ENCODE measurements around the gene TPST2.

The TPST2 gene

DNA sequence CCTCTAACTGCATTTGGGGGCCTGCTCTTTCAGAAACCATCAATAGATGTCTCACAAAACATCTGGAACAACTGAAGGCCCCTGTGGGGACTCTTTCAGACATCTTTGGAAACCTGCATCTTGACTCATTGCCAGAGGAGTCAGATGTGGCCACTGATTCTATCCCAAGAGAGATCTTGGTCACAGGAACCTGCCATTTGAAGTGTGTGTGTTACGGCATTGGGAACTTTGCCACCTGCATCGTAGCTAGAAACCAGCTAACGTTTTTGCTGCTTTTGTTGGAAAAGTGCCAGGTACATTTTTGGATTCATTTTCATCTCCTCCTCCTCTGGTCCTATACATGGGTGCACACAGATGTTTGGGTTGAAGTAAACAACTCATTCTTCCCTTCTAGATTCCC lies 101.9 kb downstream of the TPST2 start:
- no peak for DNase-seq

GRCh38 chr22:26486394-26486793 lies 103.5 kb downstream of the TPST2 start:
- no peak for DNase-seq

GRCh38 chr22:26485806-26486390 lies 104.0 kb downstream of the TPST2 start:
- DNase-seq = no peak

DNA sequence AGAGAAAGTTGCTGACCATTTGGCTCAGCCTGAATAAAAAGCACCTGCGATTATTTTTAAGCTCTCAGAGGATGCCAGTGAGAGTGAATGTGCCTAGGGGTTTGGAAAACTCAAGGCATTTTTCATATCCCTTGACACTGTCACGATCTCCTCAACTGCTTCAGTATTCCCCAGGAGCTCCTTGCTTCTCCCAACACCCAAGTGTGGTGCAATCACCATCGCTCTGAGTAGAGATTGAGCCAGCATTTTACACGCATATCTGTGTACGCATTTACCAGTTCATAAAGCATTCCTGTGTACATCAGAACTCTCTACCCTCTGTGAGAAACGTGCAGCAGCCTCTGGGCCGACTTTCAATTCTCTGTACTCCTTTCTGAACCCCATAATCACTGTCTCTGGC lies 104.9 kb downstream of the TPST2 start:
- no peak for DNase-seq

DNA sequence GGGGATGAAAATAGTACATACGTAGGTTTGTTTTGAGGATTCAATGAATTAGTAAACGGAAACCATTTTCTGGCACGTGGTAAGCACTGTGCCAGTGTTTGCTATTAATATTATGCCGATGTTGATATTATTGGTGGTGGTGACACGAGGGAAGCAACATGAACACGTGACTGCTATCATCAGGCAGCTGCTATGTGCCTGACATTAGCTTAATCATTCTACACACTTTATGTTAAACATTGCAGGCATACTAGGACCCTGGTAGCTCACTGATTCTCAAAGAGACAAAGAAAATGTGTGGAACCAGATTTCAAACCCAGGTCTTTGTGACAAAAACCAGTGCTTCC lies 105.6 kb downstream of the TPST2 start:
- no peak for DNase-seq

DNA sequence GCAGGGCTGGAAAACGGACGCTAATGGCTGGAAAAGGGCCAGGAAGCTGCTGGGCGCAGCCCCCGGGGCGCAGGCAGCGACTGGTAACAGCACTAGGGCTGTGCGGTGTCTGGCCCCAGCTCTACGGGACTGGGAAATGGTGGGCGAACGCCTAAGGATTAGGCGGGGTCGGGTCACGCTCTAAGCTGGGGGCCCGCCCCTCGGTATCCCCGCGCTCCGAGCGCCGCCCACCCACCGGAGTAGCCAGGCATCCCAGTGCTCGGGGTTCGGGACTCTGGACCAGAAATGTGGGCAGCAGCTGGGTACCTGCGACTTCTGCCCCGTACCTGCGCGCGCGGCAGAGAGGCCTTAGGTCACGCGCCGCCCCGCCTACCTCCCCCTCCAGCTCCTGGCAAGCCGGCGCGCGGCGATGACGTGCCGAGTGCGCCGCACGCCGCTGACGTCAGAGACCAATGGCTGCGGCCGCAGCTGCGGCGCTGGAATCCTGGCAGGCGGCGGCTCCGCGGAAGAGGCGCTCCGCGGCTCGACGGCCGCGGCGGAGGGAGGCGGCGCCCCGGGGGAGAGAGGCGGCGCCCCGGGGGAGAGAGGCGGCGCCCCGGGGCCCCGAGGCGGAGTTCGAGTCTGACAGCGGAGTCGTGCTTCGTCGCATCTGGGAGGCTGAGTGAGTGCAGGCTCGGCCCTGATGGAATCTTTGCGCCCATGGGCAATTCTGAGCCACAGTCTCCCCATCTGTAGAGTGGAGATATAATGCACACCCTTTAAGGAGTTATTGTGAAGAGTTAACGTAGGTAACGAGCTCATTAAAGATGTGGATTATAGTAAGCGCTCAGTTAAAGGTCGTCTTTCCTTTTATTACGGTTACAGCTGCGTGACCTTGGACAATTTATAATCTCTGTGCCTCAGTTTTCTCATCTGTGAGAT lies 106.2 kb downstream of the TPST2 start, which contains the start of the genes HPS4 and SRRD:
TSS of gene HPS4 (minus strand) at position 345 of the 921 bp plus-strand sequence. CDS start 2,021 bp downstream, outside the sequence.
TSS of gene SRRD (plus strand) at position 439 of the 921 bp plus-strand sequence. CDS start at position 453, 14 bp downstream.
- peak; percentile 88 for DNase-seq

DNA sequence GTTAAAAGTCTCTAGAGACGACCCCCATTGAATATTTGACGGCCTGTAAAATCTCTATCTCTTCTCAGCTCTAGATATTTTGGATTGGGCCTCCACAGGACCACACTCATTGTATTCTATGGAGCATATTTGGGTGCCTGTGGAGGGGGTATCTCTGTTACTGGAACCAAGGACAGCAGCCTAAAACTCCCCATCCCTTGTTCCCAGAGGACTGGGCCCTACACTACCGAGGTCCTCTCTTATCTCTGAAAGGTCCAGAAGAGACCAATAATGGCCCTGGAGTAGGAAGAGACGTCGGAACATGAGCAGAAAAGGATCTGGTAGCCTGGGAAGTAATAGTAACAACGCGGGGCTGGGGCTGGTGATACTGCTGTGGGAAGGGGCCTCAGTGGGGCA lies 106.9 kb downstream of the TPST2 start:
- DNase-seq = no peak

- no peak for DNase-seq
Observed at GRCh38 chr22:26482161-26482560, 107.8 kb downstream of the TPST2 start.

DNA sequence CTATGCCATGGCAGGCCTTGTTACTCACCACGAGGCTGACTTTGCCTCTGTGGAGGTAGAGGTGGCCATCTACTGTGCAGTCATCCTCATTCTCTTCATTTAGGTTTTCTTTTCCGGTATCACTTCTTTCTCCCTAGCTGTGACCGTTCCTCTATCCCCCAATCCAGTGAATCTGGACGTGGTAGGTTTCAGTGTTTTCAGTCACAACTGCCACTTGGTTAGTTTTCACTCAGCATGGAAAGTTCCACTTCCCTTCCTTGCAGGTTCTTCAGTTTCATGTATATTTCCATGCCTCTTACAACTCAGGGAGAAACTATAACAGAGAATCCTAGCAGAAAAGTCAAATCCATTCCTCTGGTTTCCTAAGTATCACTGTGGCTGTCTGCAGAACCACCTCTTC lies 108.2 kb downstream of the TPST2 start:
- DNase-seq = no peak

DNA sequence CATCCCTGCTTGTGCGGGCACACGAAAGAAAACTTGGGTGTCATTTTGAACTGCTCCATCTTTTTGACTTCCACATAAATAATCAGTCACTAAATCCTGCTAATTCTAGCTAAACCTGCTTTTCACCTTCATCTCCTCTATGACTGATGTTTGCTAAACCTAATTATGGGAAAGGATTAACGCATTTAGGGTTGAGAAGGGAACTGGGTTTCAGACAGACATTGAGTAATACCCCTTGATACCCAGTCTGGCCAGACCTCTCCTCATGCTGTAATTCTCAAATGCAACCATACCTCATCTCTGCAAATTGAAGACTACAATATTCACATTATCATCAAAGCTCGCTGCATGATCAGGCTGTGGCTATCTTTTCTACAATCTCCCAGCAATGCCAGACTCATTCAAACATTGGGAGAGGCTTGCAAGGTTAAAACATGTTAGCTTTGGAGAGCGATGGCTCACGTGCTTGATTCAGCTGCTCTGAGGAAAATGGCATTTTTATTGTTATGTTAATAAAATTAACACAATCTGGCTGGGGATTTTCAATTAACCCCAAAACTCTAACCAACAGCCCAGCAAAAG lies 108.7 kb downstream of the TPST2 start:
- DNase-seq = no peak

DNA sequence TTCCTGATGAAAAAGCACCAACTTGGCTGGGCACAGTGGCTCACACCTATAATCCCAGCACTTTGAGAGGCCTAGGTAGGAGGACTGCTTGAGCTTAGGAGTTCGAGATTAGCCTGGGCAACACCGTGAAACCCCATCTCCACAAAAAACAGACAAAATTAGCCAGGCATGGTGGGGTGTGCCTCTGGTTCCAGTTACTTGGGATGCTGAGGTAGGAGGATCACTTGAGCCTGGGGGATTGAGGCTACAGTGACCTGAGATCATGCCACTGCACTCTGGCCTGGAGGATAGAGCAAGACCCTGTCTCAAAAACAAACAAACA lies 109.4 kb downstream of the TPST2 start:
- DNase-seq = no peak

- no peak for DNase-seq
Observed at GRCh38 chr22:26479792-26480610, 109.9 kb downstream of the TPST2 start.

DNA sequence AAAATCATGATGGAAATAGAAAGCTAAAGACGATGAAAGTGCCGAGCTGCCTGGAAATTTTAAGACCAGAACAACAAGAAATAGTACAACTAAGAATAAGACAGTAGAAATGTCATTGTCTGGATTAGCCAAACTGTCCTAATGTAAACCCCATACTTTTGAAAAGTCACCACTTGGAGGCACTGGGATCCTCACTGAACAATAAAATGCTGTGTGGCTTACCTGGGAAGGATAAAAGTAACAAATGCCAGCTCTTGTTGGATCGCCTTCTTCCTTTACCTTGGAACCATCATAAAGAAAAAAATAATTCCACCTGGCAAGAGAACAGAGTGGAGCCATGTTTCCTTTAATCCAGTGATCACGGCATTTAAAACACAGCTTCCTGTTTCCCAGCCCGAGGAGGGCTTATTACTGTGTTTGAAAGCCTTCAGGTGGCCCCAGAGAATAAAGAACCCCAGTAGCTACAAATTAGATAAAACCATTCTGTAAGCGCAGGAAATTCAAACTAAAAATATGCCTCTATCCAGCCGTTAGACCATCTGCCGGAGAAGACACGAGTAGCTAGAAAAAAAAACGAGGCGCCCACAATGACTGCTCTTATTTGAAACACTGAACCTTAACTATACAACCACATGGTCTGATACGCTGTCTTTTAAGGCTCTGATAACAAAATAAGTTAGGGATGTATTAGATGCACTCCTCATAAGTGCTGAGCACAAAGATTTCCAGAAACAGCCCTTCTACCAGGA lies 110.7 kb downstream of the TPST2 start:
- no peak for DNase-seq

DNA sequence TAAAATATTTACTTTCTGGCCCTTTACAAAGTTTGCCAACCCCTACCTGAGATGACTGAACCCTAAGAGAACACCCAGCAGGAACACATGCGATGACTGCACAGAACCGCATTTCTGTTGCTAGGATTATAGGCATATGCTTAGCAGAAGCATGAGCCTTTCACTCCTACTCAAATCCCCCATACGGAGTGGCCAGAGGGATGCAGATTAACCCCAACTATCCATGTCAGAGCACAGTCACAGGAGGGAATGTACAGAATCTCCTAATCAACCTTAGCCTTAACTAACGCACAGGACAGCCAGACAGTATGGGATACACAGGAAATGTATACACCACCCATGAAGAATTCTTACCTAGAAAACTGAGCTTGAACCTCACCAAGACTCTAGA lies 112.6 kb downstream of the TPST2 start:
- DNase-seq = no peak

- DNase-seq = no peak
Observed at GRCh38 chr22:26476705-26477340, 113.1 kb downstream of the TPST2 start.

- DNase-seq = no peak
Observed at GRCh38 chr22:26474682-26475081, 115.2 kb downstream of the TPST2 start.

All from NCI-H1105 (cell line).